NCI-H69 (cell line): ENCODE results near the gene ETFDH.
"Not testable (repeated sequence)": the region's sequence is repeated elsewhere in the genome, so short reads cannot be mapped to it uniquely, and the experiment has no call there.

Source experiments
- DNase-seq: peaks from one replicate; lab custom pipeline; 2025; lab: John Stamatoyannopoulos, UW

Gene ETFDH

DNA sequence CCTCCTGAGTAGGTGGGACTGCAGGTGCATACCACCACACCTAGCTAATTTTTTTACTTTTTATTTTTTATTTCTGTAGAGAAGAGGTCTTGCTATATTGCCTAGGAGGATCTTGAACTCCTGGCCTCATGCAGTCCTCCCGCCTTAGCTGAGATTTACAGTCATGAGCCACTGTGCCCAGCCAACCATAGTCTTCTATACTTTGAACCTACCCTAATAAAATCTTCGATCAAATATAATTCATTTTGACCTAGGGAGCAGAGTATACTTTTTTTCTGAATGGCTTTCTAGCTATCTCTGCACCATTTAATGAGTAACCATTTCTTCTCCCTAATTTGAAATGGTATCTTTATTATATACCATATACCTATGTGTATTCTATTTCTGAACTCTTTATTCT lies 6.7 kb downstream of the ETFDH start:
- no peak for DNase-seq

DNA sequence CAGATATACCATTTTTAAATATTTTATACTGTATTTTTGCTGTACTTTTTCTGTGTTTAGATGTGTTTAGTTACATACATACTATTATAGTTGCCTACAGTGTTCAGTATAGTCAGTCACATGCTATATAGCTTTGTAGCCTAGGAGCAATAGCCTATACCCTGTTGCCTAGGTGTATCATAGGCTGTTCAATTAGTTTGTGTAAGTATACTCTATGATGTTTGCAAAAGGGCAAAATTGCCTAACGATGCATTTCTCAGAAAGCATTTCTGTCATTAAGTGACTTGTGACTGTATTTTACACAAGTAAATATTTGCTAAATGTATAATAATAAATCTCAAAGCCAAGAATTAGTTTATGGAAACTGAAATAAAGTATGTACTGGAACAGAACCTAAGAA lies 9.5 kb downstream of the ETFDH start:
- peak; percentile 3 for DNase-seq

DNA sequence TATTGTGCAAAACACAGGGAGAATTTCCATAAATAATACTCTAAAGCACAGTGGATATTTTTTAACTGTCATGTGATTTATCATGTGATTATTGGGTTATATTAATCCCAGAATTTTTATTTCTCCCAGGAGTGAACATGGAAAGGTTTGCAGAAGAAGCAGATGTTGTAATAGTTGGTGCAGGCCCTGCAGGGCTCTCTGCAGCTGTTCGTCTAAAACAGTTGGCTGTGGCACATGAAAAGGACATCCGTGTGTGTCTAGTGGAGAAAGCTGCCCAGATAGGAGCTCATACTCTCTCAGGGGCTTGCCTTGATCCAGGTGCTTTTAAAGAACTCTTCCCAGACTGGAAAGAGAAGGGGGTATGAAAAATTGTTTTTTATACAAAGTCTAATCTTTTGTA lies 10.0 kb downstream of the ETFDH start:
- DNase-seq: peak; percentile 31

DNA sequence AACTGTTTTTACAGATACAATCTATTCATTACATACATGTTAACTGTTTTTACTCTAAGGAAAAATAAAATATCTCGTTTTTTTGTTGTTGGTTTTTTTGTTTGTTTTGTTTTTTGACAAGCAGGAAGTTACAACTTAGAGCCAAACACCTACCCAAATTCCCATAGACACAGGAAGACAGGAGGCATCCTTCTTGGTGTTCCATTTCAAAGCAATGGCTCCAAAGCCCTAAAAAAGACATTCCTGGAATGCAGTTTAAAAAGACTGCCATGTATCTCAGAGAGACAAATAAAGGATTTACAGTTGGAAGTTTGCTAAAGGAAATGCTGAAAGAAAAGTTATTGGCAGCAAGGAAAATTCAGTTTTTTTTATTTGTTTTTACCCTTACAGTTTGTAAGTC lies 16.7 kb downstream of the ETFDH start:
- no peak for DNase-seq

DNA sequence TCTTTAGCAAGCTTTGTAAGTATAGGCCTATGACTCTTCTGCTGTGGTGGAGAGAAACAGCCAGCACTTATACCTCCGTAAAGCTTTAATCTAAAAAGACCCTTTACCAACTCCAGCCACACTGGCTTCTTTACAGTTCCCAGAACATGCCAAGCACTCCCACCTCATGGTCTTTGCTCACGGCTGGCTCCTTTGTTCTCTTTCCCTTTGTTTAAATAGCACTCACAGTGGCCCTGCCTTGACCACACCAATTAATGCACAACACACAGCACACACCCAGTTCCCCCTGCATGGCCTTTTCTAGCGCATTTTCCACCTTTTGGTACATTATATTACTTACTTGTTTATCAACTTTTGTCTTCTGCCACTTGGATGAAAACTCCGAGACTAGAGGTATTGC lies 32.2 kb downstream of the ETFDH start:
- peak; percentile 19 for DNase-seq

DNA sequence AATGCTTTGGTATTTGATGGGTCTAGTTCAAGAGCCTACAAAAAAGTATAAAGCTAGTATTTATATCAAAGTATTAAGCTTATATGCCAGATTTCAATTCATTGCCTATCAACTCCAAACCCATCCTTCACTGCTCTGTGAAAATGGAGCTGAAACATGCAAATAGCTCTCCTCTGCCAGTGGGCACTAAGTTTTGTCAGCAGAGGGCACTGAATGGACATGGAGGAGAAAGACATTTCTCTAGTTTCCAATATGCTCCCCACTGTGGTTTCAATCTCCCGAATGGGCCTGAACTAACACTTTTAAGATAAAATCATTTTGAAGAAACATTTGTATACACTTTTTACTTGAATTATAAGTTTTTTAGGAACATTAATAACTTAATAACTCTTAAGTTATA lies 38.7 kb downstream of the ETFDH start:
- no peak for DNase-seq

DNA sequence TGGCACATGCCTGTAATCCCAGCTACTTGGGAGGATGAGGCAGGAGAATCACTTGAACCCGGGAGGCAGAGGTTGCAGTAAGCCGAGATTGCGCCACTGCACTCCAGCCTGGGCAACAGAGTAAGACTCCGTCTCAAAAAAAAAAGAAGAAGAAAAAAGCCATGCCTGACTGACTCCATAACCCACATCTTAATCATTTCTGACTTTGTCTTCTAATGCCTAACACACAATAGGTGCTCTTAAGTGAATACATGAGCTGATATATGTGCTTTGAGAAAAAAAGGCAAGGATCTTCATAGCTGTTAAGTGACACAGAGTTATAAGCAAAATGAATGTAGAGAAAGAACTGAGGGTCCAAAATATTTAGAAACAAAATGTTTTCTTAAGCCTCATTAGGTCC lies 40.5 kb downstream of the ETFDH start:
- DNase-seq: not testable (repeated sequence)

DNA sequence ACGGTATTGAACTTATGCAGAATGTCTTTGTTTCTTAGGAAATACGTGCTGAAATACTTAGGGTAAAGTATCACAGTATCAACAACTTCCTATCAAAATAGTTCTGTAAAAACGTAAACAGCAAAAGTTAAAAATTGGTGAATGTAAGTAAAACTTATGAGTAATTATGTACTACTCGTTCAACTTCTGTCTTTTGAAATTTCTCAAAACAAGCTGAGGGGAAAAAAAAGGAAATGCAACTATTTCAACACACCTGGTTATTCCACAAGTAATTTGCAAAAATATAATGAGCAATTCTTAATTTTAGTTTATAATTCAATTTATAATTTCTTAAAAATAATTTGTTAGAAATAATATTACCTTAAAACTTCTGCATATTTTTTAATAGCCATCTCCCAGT lies 42.8 kb downstream of the ETFDH start:
- DNase-seq: no peak

DNA sequence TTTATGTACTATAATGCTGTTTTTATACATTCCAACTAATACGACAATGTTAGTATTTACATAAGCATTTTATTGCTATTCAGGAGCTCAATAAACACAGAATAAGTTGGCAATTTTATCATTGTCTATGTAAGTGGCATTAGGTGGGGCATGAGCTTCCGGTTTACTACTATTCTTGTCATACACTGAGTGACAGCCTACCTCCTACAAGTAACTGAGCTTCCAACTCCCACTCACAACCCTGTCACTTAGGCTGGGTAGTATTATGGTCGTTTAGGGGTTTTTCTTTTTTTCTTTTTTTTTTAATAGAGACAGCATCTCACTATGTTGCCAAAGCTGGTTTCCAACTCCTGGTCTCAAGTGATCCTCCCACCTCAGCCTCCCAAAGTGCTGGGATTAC lies 43.7 kb downstream of the ETFDH start:
- no peak for DNase-seq

DNA sequence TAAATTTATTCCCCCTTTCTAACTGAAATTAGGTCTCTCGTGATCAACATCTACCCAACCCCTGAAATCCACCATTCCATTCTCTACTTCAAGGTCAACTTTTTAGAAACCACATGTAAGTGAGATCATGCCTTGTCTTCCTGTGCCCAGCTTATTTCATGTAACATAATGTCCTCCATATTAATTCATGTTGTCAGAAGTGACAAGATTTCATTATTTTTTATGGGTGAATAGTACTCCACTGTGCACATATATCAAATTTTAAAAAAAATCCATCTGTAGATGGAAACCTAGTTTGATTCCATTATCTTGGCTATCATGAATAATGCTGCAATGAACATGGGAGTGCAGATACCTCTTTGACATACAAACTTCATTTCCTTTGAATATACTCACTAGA lies 49.6 kb downstream of the ETFDH start:
- DNase-seq: no peak

DNA sequence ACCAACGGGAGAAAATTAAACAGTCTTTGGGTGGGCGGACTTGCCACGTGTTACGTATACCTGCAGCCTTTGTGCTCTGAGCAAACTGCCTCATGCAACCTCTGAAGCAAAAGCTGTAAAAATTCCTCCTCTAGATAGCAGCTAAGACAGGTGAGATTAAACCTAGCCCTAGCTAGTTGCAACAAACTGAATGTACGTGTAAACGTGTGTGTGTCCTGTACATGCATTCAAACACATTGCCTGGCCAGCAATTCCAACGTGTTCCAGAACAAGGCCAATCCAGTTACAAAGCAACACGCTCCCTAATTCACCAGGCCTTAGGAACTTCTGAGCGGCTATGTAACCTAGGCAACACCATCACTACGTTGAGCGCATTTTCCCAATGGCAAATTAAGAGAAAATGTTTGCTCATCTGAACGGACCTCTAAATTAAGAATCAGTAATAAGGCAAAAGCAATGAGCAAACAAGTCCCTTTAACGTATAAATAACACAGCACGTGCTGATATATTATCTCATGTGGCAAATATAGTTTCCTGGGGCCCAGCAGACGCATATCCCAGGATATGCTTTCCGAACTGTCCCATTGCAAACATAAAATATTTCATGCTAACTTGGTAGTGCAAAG lies 50.3 kb downstream of the ETFDH start:
- peak; percentile 49 for DNase-seq

DNA sequence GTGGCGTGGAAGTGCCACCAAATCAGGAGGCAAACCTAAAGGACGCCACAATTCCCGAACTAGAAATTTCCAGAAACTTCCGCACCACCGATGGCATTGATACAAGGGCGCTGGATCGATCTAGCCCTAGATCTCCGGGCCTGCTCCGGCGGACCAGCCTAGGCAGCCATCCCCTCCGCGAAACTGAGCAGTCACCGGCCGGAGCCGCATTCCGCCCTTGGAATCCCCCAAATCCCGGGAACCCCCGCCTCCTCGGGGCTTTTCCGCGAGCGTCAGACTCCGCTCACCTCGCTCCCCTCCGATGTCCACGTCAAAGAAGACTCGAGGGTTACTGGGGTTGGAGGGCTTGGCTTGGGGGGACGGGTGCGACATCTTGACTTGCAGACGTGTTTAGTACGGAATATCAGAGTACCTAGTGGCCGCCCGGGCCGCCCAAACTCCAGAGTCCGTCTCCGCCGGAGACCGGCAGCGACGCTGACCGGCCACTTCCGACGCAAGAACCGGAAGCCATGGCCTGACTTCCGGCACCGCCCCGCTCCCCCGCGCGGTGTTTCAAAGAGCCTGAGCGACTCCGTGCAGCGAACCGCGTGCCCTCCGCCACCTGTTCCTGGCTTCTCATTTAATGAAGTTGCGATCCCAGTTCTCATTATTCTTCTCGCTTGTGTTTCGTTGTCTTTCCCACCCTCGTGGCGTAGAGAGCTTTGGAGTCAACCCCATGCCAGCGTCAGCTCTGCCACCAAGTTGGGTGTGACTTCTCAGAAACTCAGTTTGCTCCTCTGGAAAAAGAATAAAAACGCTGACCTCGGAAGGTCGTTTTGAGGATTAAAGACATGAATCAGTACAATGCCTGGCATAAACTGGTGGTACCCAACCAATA lies 51.1 kb downstream of the ETFDH start, which contains the start of gene PPID:
TSS of gene PPID (minus strand) at position 480 of the 877 bp plus-strand sequence. CDS start at position 372, 108 bp downstream.
- DNase-seq: peak; percentile 91

DNA sequence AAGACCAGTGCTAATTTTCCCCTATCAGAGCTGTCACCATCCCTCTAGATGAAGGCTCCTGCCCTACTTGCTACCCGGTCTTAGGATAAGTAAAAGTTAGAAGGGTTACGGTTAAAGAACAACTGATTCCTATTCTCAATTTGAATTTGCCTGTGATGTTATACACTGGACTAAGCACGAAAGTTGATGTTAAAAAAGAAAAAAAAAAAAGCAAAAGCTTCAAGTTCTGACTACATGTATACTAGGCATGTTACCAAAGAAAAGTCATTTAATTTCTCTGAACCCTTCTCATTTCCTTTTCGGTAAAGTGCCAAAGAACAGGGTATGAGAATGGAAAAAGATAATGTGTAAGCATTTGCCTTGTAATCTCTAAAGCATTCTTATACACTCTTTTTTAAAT lies 52.5 kb downstream of the ETFDH start:
- DNase-seq: no peak

DNA sequence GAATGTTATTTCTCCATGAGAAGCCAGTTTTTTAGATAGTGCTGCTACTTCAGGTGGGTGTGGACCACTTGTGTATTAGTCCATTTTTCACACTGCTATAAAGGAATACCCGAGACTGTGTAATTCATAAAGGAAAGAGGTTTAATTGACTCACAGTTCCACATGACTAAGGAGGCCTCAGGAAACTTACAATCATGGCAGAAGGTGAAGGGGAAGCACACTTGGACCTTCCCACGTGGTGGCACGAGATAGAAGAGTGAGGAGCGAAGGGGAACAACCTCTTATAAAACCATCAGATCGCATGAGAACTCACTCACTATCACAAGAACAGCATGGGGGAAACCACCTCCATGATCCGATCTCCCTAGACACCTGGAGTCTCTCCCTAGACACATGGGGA lies 54.5 kb downstream of the ETFDH start:
- no peak for DNase-seq

DNA sequence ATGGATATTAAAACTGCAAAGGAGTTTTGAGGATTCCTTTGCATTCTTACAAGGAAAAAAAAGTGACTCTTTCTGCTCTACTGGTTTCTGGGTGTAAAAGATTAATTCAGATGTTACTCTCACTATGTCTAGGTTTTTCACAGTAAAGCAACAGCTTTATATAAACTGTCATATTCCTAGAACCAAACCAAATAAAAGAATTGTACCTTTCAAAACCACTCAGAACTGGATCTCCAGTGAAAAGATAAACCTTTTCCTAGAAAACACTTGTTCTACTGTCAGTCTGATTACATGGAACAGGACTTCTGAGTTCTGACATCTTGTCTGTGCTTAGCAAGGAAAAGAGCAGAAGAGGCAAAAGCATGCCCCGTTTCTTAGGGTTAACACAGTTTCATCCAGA lies 56.1 kb downstream of the ETFDH start:
- no peak for DNase-seq

DNA sequence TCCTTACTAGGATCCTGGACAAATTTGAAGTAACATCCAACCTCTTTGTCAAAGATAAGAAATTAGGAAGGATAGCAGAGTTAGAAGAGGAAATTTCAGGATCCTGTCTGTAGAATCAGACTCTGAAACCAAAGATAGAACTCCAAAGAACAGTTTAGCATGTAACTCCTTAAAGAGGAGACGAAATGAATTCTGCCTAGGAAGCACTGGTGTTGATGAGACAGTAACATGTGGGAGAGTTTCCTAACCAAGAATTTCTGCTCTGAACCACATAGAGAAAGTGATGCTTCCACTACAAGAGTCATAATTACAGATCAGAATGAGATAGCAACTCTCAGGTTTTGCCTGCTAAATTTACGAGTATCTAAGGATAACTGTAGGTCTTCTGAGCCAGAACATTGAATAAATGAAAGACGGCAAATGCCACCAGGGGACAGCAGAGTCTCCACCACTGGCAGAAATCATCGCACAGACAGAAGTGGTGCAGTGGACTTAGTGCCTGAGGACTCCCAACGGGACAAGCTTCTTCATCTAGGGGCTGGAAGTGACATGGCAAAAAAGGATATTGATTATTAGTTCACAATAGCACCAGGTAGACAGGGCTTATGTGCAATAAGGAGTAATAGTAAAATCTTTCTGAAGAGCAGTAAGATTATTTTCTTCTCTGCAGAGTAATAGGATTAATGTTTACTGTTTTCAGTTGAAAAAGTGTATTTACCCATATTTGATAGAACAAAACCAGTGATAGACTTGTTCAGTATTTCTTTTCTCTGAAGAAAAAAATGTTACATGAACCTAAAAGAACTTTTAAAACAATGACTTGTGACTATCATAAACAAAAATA lies 57.8 kb downstream of the ETFDH start:
- DNase-seq: peak; percentile 66

DNA sequence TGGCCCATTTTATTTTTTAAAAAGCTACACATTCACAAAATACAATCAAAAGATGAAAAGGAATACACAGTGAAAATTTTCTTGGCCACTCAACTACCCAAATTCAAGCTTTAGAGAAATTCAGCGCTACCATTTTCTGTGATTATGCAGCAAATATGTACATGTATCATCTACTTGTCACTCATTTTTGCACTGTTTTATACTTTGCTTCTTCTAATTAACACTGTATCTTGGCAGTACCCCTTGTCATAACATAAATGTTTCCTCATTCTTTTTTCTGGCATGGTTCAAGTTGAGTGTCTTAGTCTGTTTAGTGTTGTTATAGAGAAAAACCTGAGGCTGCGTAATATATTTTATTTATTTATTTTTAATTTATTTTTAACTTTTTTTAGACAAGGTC lies 66.8 kb downstream of the ETFDH start:
- no peak for DNase-seq

DNA sequence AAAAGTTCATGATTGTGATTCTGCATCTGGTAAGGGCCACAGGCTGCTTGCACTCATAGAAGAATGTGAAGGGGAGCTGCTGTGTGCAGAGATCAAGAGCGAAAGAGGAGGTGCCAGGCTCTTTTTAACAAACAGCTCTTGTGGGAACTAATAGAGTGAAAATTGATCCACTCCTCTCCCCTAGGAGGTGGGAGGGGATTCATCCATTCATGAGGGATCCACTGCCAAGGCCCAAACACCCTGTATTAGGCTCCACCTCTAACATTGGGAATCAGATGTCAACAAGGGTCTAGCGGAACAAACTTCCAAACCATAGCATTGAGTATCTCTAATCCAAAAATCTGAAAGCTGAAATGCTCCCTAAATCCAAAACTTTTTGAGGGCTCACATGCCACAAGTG lies 67.5 kb downstream of the ETFDH start:
- DNase-seq: no peak

DNA sequence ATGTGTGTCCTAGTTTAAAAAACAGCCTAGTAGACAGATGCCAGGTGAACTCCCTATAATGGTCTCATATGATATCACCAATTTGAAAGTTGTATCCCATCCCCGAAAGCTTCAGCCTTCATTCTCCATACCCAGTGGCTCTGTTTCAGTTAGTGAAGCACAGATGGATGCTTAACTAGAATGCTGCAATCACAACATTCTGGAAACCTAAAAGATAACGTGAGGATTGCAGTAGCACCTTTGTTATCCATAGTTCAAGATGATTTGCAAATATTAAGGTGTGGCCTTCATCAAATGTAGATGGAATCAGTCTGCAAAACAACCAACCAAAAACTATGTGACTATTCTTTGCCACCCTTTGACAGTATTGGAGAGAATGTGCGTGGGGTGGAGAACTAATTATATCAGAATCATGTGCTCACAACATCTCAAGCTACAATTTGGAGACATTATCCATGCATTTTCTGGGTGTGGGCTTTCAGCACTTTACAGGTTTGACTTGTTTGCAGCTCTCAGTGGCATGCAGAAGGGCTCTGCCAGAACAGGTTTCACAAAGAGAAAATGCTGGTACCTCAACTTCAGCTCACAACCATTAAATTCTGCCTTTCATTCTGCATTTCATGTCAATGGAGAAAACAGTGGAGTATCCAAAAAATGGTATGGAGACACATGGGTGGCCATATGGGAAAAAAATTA lies 69.4 kb downstream of the ETFDH start:
- DNase-seq: no peak

DNA sequence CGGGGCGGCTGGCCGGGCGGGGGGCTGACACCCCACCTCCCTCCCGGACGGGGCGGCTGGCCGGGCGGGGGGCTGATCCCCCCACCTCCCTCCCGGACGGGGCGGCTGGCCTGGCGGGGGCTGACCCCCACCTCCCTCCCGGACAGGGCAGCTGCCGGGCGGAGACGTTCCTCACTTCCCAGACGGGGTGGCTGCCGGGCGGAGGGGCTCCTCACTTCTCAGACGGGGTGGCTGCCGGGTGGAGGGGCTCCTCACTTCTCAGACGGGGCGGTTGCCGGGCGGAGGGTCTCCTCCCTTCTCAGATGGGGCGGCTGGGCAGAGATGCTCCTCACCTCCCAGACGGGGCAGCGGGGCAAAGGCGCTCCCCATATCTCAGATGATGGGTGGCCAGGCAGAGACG lies 74.4 kb downstream of the ETFDH start:
- not testable (repeated sequence) for DNase-seq

DNA sequence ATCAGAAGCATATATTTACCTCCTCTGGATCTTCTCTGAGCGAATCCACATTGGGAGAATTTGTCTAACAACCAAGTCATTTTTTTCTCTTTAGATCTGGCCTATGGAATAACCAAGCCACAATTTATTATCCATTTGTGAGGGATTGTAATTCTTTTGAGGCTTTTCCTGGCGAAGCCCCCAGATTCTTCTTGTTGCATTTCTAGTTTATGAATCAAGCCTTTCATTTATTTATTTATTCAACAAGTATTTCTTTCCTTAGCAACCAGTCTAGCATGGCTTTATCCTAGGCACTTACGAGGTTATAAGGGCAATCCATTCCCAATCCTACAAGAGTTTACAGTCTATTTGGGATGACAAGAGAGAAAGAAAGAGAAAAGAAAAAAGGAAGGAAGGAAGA lies 78.3 kb downstream of the ETFDH start:
- no peak for DNase-seq
